ENCODE data around the gene EFCAB5.

- TF ChIP-seq, protein P1, sequence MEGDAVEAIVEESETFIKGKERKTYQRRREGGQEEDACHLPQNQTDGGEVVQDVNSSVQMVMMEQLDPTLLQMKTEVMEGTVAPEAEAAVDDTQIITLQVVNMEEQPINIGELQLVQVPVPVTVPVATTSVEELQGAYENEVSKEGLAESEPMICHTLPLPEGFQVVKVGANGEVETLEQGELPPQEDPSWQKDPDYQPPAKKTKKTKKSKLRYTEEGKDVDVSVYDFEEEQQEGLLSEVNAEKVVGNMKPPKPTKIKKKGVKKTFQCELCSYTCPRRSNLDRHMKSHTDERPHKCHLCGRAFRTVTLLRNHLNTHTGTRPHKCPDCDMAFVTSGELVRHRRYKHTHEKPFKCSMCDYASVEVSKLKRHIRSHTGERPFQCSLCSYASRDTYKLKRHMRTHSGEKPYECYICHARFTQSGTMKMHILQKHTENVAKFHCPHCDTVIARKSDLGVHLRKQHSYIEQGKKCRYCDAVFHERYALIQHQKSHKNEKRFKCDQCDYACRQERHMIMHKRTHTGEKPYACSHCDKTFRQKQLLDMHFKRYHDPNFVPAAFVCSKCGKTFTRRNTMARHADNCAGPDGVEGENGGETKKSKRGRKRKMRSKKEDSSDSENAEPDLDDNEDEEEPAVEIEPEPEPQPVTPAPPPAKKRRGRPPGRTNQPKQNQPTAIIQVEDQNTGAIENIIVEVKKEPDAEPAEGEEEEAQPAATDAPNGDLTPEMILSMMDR (IDR thresholded peaks at IDR 0.05): no peak
- TF ChIP-seq EZH2 (IDR thresholded peaks at IDR 0.05; ENCODE audit: borderline replicate concordance, insufficient read depth, low read depth, low read length, poor library complexity, severe bottlenecking): no peak
Measured at GRCh38 chr17:30116345-30116660, 174.9 kb downstream of the EFCAB5 start.
